Raji (cell line): Measurements from ENCODE around the gene MEX3A.

Experiments used
- POLR2A ChIP-seq: IDR thresholded peaks from 2 replicates; pipeline ENCODE4 v1.6.1; 2011; ENCODE audit warnings: low read depth, low read length, control low read depth; ENCODE audit not compliant: insufficient read depth

The MEX3A gene

GRCh38 chr1:156076609-156077429 lies 5.4 kb downstream of the MEX3A start:
- peak; percentile 29; the same call in 1 of the 2 replicates for TF ChIP-seq POLR2A

- no peak for TF ChIP-seq POLR2A
Observed at GRCh38 chr1:156075775-156076204, 6.5 kb downstream of the MEX3A start.

GRCh38 chr1:156075162-156075561 lies 7.1 kb downstream of the MEX3A start:
- TF ChIP-seq POLR2A = no peak

GRCh38 chr1:156074661-156075060 lies 7.6 kb downstream of the MEX3A start:
- TF ChIP-seq POLR2A = no peak

- no peak for TF ChIP-seq POLR2A
Observed at GRCh38 chr1:156073740-156074139, 8.5 kb downstream of the MEX3A start.

GRCh38 chr1:156073110-156073687 lies 9.1 kb downstream of the MEX3A start:
- TF ChIP-seq POLR2A = no peak

GRCh38 chr1:156072251-156072650 lies 10.0 kb downstream of the MEX3A start:
- no peak for TF ChIP-seq POLR2A

- no peak for TF ChIP-seq POLR2A
Observed at GRCh38 chr1:156070548-156070947, 11.7 kb downstream of the MEX3A start.

GRCh38 chr1:156069490-156070455 lies 12.5 kb downstream of the MEX3A start:
- no peak for TF ChIP-seq POLR2A

- TF ChIP-seq POLR2A = no peak
Observed at GRCh38 chr1:156067262-156067661, 15.0 kb downstream of the MEX3A start.

- no peak for TF ChIP-seq POLR2A
Observed at GRCh38 chr1:156065871-156066270, 16.4 kb downstream of the MEX3A start.

GRCh38 chr1:156065212-156065611 lies 17.1 kb downstream of the MEX3A start:
- no peak for TF ChIP-seq POLR2A

GRCh38 chr1:156064615-156065014 lies 17.6 kb downstream of the MEX3A start:
- no peak for TF ChIP-seq POLR2A

- no peak for TF ChIP-seq POLR2A
Observed at GRCh38 chr1:156063997-156064285, 18.3 kb downstream of the MEX3A start.

- no peak for TF ChIP-seq POLR2A
Observed at GRCh38 chr1:156062189-156062588, 20.1 kb downstream of the MEX3A start.
